SIG-M5 treated with dmso at 0.1 percent for 504 hours (cell line): Measurements from ENCODE around the gene PCDHA2.
"Not testable (repeated sequence)": the region's sequence is repeated elsewhere in the genome, so short reads cannot be mapped to it uniquely, and the experiment has no call there.

Experiments used
- DNase-seq: peaks from one replicate; lab custom pipeline; 2025; ENCODE audit not compliant: unreplicated experiment; lab: John Stamatoyannopoulos, UW

PCDHA2 gene

GRCh38 chr5:140808889-140809291 is 14.2 kb downstream of the PCDHA2 start:
- no peak for DNase-seq

- no peak for DNase-seq
Measured at GRCh38 chr5:140821375-140822280, 27.0 kb downstream of the PCDHA2 start, which contains the start of gene PCDHA5. Gene PCDHA5 (plus strand): TSS chr5:140821613.

- DNase-seq = no peak
Measured at GRCh38 chr5:140822281-140822629, 27.6 kb downstream of the PCDHA2 start.

- not testable (repeated sequence) for DNase-seq
Measured at GRCh38 chr5:140822969-140823368, 28.3 kb downstream of the PCDHA2 start.

- no peak for DNase-seq
Measured at GRCh38 chr5:140823475-140823874, 28.8 kb downstream of the PCDHA2 start.

- DNase-seq = no peak
Measured at GRCh38 chr5:140827704-140828361, 33.2 kb downstream of the PCDHA2 start, which contains the start of gene PCDHA6. Gene PCDHA6 (plus strand): TSS chr5:140827960. CDS start chr5:140828092, 132 bp downstream.

GRCh38 chr5:140828362-140828737 is 33.7 kb downstream of the PCDHA2 start:
- no peak for DNase-seq

GRCh38 chr5:140829511-140830501 is 35.2 kb downstream of the PCDHA2 start:
- not testable (repeated sequence) for DNase-seq

- no peak for DNase-seq
Measured at GRCh38 chr5:140833993-140834392, 39.3 kb downstream of the PCDHA2 start, which contains the start of gene PCDHA7. Gene PCDHA7 (plus strand): TSS chr5:140834269. CDS start chr5:140834384, 115 bp downstream.

GRCh38 chr5:140834439-140835008 is 39.9 kb downstream of the PCDHA2 start:
- not testable (repeated sequence) for DNase-seq

- no peak for DNase-seq
Measured at GRCh38 chr5:140835622-140836510, 41.2 kb downstream of the PCDHA2 start.

- DNase-seq = peak; percentile 44
Measured at GRCh38 chr5:140840978-140841962, 46.6 kb downstream of the PCDHA2 start, which contains the start of gene PCDHA8. Gene PCDHA8 (plus strand): TSS chr5:140841187. CDS start chr5:140841322, 135 bp downstream.

- no peak for DNase-seq
Measured at GRCh38 chr5:140842798-140843733, 48.4 kb downstream of the PCDHA2 start.
